ENCODE results near the gene ZNRF1. TPM values are rescaled to one million over a fixed set of nuclear protein-coding genes. Genes with fewer than 3 reads are reported as not detected.

Gene ZNRF1
- total RNA-seq, 1 experiment from 2014 or later = 48.2 TPM

DNA sequence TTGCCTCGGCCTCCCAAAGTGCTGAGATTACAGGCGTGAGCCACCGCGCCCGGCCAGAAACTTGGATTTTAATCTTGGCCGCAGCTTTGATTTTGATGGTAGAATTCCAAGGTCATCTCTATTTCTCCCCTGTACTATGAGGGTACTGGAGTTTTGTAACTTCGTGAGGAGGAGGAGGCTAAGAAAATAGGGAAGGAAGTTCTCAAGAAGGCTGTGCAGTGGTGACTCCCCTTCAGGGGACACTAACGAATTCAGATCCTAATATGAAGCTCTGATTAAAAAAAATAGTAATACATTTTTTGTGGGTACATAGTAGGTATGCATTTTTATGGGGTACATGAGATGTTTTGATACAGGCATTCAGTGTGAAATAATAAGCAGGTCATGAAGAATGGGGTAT, 61.9 kb downstream of the ZNRF1 start:
- intact Hi-C loops (cut with micrococcal nuclease) = no loop called here

More for the DNA sequence above, 61.9 kb downstream of the ZNRF1 start:
- ATAC-seq (no peak), DNase-seq (ENCODE audit: low read depth, low spot score) (no peak)
- Histone ChIP-seq H3K9me2 (ENCODE audit: insufficient read depth) (no peaks in the 10 kb centered on the region), H3K27me3 (ENCODE audit: insufficient read depth, low read length) (no peaks in the 10 kb centered on the region), H3K27ac (ENCODE audit: low read depth, low read length) (no peak overlapping the region), H3K9me3 (ENCODE audit: control insufficient read depth in 1 of 2, insufficient read depth in 1 of 2, low read depth in 1 of 2, low read length in 2 of 2) (no peaks in the 10 kb centered on the region), H4K20me1 (ENCODE audit: insufficient read depth) (no peaks in the 10 kb centered on the region; the same call in 1 of the 2 replicates), H3K36me3 (ENCODE audit: control insufficient read depth in 1 of 2, insufficient read depth in 2 of 2, low read length in 2 of 2) (no peaks in the 10 kb centered on the region), H3K79me2 (ENCODE audit: insufficient read depth, low read length) (peaks cover 81% of the 10 kb centered on the region), H3K4me2 (ENCODE audit: low read length) (no peak overlapping the region), H3K4me1 (ENCODE audit: control insufficient read depth in 1 of 2, insufficient read depth in 2 of 2, low read length in 2 of 2) (no peaks in the 10 kb centered on the region; a peak in 1 of 4 replicates), H3K4me3 (replicated peaks in 1 of 2; ENCODE audit: low read depth in 1 of 2, low read length in 2 of 2) (no peak overlapping the region), H2AFZ (ENCODE audit: low read depth, low read length, poor library complexity, severe bottlenecking) (no peak overlapping the region), H3K9ac (ENCODE audit: low read length) (no peak overlapping the region)
- CTCF ChIA-PET = no interaction called here
- POLR2A ChIA-PET = no interaction called here
- RAD21 ChIA-PET (ENCODE audit: low non-redundant PET in 1 of 2, low total read pairs in 2 of 2, uncharacterized antibody in 2 of 2, unreplicated experiment in 2 of 2) = no interaction called here
- BruUV-seq (replicated peaks) = no TSS peak
- TF ChIP-seq TCF7L2 (IDR thresholded peaks at IDR 0.05; ENCODE audit: borderline replicate concordance, extremely low read depth, insufficient read depth, insufficient read length) (no peak), ZNF274 (IDR thresholded peaks at IDR 0.05; ENCODE audit: low read depth, low read length) (no peak), YY1 (IDR thresholded peaks at IDR 0.05; ENCODE audit: extremely low read depth, insufficient replicate concordance, low read depth, low read length) (no peak), RAD21 (IDR thresholded peaks at IDR 0.05; ENCODE audit: low read depth) (no peak), POLR2A (IDR thresholded peaks at IDR 0.05; ENCODE audit: borderline replicate concordance, extremely low read depth, insufficient read depth, insufficient read length) (no peak), CBX3 (IDR thresholded peaks at IDR 0.05; ENCODE audit: low read depth) (no peak), SRF (IDR thresholded peaks at IDR 0.05; ENCODE audit: low read depth) (no peak), FOSL1 (IDR thresholded peaks at IDR 0.05; ENCODE audit: low read depth) (no peak), EZH2phosphoT487 (IDR thresholded peaks at IDR 0.05; ENCODE audit: borderline replicate concordance) (no peak), ELF1 (IDR thresholded peaks at IDR 0.05; ENCODE audit: borderline replicate concordance, low read depth) (no peak), CEBPB (IDR thresholded peaks at IDR 0.05; ENCODE audit: low read depth) (no peak), EGR1 (IDR thresholded peaks at IDR 0.05; ENCODE audit: low read depth) (no peak), SP1 (IDR thresholded peaks at IDR 0.05; ENCODE audit: low read depth) (no peak)
- TF ChIP-seq, protein P1, sequence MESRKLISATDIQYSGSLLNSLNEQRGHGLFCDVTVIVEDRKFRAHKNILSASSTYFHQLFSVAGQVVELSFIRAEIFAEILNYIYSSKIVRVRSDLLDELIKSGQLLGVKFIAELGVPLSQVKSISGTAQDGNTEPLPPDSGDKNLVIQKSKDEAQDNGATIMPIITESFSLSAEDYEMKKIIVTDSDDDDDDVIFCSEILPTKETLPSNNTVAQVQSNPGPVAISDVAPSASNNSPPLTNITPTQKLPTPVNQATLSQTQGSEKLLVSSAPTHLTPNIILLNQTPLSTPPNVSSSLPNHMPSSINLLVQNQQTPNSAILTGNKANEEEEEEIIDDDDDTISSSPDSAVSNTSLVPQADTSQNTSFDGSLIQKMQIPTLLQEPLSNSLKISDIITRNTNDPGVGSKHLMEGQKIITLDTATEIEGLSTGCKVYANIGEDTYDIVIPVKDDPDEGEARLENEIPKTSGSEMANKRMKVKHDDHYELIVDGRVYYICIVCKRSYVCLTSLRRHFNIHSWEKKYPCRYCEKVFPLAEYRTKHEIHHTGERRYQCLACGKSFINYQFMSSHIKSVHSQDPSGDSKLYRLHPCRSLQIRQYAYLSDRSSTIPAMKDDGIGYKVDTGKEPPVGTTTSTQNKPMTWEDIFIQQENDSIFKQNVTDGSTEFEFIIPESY (IDR thresholded peaks at IDR 0.05; ENCODE audit: extremely low read depth, insufficient replicate concordance, low read length) = no peak
- TF ChIP-seq, protein P2, sequence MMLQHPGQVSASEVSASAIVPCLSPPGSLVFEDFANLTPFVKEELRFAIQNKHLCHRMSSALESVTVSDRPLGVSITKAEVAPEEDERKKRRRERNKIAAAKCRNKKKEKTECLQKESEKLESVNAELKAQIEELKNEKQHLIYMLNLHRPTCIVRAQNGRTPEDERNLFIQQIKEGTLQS (IDR thresholded peaks at IDR 0.05) = no peak
- TF ChIP-seq, protein P3, sequence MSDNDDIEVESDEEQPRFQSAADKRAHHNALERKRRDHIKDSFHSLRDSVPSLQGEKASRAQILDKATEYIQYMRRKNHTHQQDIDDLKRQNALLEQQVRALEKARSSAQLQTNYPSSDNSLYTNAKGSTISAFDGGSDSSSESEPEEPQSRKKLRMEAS (IDR thresholded peaks at IDR 0.05) = no peak
- TF ChIP-seq, protein P4, sequence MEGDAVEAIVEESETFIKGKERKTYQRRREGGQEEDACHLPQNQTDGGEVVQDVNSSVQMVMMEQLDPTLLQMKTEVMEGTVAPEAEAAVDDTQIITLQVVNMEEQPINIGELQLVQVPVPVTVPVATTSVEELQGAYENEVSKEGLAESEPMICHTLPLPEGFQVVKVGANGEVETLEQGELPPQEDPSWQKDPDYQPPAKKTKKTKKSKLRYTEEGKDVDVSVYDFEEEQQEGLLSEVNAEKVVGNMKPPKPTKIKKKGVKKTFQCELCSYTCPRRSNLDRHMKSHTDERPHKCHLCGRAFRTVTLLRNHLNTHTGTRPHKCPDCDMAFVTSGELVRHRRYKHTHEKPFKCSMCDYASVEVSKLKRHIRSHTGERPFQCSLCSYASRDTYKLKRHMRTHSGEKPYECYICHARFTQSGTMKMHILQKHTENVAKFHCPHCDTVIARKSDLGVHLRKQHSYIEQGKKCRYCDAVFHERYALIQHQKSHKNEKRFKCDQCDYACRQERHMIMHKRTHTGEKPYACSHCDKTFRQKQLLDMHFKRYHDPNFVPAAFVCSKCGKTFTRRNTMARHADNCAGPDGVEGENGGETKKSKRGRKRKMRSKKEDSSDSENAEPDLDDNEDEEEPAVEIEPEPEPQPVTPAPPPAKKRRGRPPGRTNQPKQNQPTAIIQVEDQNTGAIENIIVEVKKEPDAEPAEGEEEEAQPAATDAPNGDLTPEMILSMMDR (IDR thresholded peaks at IDR 0.05 in 2 of 3, conservative IDR thresholded peaks at IDR 0.05 in 1 of 3; ENCODE audit: borderline replicate concordance in 1 of 3, insufficient read depth in 1 of 3, low read depth in 2 of 3, low read length in 2 of 3) = no peak
